Body of pancreas (tissue), 4 donors: ENCODE results near the gene ASAP3.

Experiments used
- CTCF ChIP-seq, 7 experiments: fragments of 450-650 bp in 4 of 7; fragments of 200-600 bp in 3 of 7; sonication (generic) in 3 of 7; IDR thresholded peaks; one replicate each; pipeline ENCODE4 v1.5.1; 2016 to 2019; ENCODE audit warnings: antibody characterized with exemption in 7 of 7
- POLR2A ChIP-seq, 3 donors: fragments of 450-650 bp; IDR thresholded peaks; one replicate each; pipeline ENCODE4 v1.6.1; 2016; ENCODE audit warnings: antibody characterized with exemption in 3 of 3, mild to moderate bottlenecking in 2 of 3

DNA sequence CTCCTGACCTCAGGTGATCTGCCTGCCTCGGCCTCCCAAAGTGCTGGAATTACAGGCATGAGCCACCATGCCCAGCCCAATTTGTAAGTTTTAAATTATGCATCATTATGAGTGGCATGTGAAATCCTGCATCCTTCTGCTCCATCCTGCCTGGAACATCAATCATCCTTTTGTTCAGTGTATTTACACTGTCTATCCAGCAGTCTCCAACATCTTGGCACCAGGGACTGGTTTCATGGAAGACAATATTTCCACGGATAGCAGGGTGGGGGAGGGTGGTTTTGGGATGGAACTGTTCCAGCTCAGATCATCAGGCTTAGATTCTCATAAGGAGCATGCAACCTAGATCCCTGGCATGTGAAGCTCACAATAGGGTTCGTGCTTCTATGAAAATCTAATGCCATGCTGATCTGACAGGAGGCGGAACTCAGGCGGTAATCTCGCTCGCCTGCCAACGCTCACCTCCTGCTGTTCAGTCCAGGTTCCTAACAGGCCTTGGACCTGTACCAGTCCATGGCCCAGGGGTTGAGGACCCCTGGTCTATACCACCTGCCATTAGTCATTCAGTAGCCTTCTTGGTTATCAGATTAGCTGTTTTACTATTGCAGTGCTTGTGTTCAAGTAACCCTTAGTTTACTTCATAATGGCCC lies 37.2 kb downstream of the ASAP3 start:
- TF ChIP-seq CTCF (IDR thresholded peaks at IDR 0.05) (no peak), POLR2A (IDR thresholded peaks at IDR 0.05) (no peak)
